K562 (cell line): ENCODE measurements around the gene DIMT1. TPM values are rescaled to one million over a fixed set of nuclear protein-coding genes. Genes with fewer than 3 reads are reported as not detected.

Source experiments
- BCL6 ChIP-seq: fragments of 250-450 bp; sonication (Bioruptor Pico); IDR thresholded peaks from 2 replicates; pipeline ENCODE4 v1.4.0; 2020
- CC2D1A ChIP-seq: fragments of 450-650 bp; IDR thresholded peaks from 2 replicates; pipeline ENCODE4 v1.6.1; 2017; ENCODE audit warnings: mild to moderate bottlenecking
- CEBPB ChIP-seq: fragments of 450-650 bp; IDR thresholded peaks from 2 replicates; pipeline ENCODE4 v1.6.1; 2016; ENCODE audit warnings: missing genetic modification characterization, missing compliant biosample characterization
- HDAC6 ChIP-seq: IDR thresholded peaks from 2 replicates; pipeline ENCODE4 v1.6.1; 2012; ENCODE audit warnings: low read depth, mild to moderate bottlenecking, control low read depth, inconsistent platforms, low read length, moderate library complexity
- IRF2 ChIP-seq: sonication (generic); formaldehyde crosslinking; IDR thresholded peaks from 2 replicates; pipeline ENCODE4 v1.8.1; 2022; ENCODE audit warnings: mild to moderate bottlenecking, missing genetic modification reagents
- KAT7 ChIP-seq: sonication (generic); formaldehyde crosslinking; IDR thresholded peaks from 2 replicates; pipeline ENCODE4 v1.8.0; 2022; ENCODE audit warnings: missing genetic modification reagents, mild to moderate bottlenecking, borderline replicate concordance
- KLF16 ChIP-seq: IDR thresholded peaks from 2 replicates; pipeline ENCODE4 v1.6.1; 2016; ENCODE audit warnings: antibody characterized with exemption
- MIER1 ChIP-seq: fragments of 450-650 bp; IDR thresholded peaks from 2 replicates; pipeline ENCODE4 v1.6.1; 2016; ENCODE audit warnings: antibody characterized with exemption, mild to moderate bottlenecking, low read depth
- RB1 ChIP-seq: fragments of 450-650 bp; IDR thresholded peaks from 2 replicates; pipeline ENCODE4 v1.6.1; 2017; ENCODE audit warnings: low read depth, mild to moderate bottlenecking
- TAF1 ChIP-seq: IDR thresholded peaks from 2 replicates; pipeline ENCODE4 v1.6.1; 2011; ENCODE audit warnings: mild to moderate bottlenecking, low read length, moderate library complexity; ENCODE audit not compliant: insufficient read depth, control insufficient read depth, severe bottlenecking; ENCODE audit errors: extremely low read depth
- ZNF3 ChIP-seq: fragments of 250-450 bp; sonication (Bioruptor Pico); IDR thresholded peaks from 2 replicates; pipeline ENCODE4 v1.5.0; 2021; ENCODE audit warnings: mild to moderate bottlenecking, moderate library complexity
- ZNF695 ChIP-seq: fragments of 450-650 bp; formaldehyde crosslinking; IDR thresholded peaks from 2 replicates; pipeline ENCODE4 v1.4.0; 2020; ENCODE audit warnings: mild to moderate bottlenecking, moderate library complexity
- polyA plus RNA-seq, 8 experiments: library from polyadenylated mRNA; depleted of rRNA in 4 of 8; stranded (reverse) in 5 of 8; unstranded in 3 of 8; fragments of >200 nt; fragmentation: Nextera tagmentation in 2 of 8; fragmentation: Illumina TruSeq in 1 of 8; extraction: Ambion mirVana in 2 of 8; extraction: Trizol in 1 of 8; gene quantifications; 2 replicates each; pipeline versions ENCODE4 v1.2.1 to v1.2.3, GENCODE V29; 2011 to 2014; ENCODE audit warnings: inconsistent platforms in 1 of 8, missing spikeins in 1 of 8
- total RNA-seq, 7 experiments: library from RNA; depleted of rRNA in 6 of 7; stranded (reverse); fragments of >200 nt in 6 of 7; fragmentation: Illumina TruSeq in 2 of 7; extraction: Trizol in 2 of 7; gene quantifications; 2 replicates each; pipeline versions ENCODE4 v1.2.1 to v1.2.3, GENCODE V29; 2011 to 2021; ENCODE audit warnings: low replicate concordance in 1 of 7
- TF ChIP-seq, protein P1 (sequence below), 2 experiments: fragments of 450-650 bp in 1 of 2; sonication (generic) in 1 of 2; formaldehyde crosslinking in 1 of 2; IDR thresholded peaks; 2 replicates each; pipeline versions ENCODE4 v1.7.1 to v1.9.0; 2016 to 2022; ENCODE audit warnings: inconsistent platforms in 1 of 2, mild to moderate bottlenecking in 1 of 2, missing genetic modification reagents in 1 of 2
- TF ChIP-seq, protein P2 (sequence below): fragments of 250-450 bp; sonication (Bioruptor Pico); IDR thresholded peaks from 2 replicates; pipeline ENCODE4 v1.8.0; 2021; ENCODE audit warnings: mild to moderate bottlenecking, moderate library complexity
- TF ChIP-seq, protein P3 (sequence below): sonication (generic); formaldehyde crosslinking; IDR thresholded peaks from 2 replicates; pipeline ENCODE4 v1.8.1; 2023; ENCODE audit warnings: mild to moderate bottlenecking, missing genetic modification reagents

DIMT1 gene
- total and polyA plus RNA-seq, 9 of the 15 experiments (the other 6 are each of a cell fraction or from before 2014, with no cell fraction given), result 28.9 to 85.3 (median 54.1) TPM

DNA sequence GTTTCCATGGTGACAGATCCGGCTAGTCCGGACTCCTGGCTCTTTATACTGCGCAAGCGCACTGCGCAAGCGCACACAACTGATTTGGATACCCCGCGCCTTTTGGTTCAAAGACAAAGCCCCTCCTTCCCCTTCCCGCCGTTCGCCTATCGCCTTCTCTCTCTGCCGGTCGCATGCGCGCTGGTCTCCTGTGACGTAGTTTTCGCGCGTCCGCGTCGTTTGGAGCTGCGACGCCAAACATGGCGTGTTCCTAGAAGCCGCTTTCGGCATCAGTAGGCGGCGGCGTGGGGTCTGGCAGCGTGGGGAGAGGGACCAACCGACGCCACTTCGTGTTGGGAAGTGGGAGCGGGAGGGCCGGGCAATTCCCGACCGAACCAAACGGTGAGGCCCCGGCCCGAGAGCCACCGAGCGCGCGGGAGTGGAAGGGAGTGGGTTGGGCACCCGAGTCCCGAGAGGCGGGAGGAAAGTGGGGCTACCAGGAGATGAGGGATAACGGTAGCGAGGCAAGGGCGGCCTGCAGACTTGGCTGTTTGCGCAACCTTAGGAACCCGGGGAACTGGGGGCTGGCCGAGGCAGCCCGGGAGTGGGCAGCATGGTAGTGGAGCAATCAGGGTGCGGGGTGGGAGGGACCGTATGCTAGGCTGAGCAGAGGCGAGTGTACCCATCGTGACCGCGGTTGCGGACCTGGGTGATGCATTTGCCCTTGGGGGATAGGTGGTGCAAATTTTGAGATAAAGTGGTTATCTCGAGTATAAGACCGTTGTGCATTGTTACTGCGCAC lies 9.0 kb upstream of the DIMT1 start, which contains the start of gene IPO11 (continued):
- TF ChIP-seq KLF16 (no peak), CC2D1A (peak; percentile 96), TAF1 (peak; percentile 94), CEBPB (tag) (peak; percentile 94), MIER1 (0 out of 2 replicates have a peak, but pooled peaks have one; percentile 23), BCL6 (CRISPR knock-in tag) (no peak), HDAC6 (no peak), IRF2 (CRISPR knock-in tag) (no peak), ZNF695 (CRISPR knock-in tag) (no peak), ZNF3 (CRISPR knock-in tag) (no peak), RB1 (peak; percentile 81), KAT7 (CRISPR knock-in tag) (no peak; the same call in 1 of the 2 replicates)
- TF ChIP-seq, protein P1, sequence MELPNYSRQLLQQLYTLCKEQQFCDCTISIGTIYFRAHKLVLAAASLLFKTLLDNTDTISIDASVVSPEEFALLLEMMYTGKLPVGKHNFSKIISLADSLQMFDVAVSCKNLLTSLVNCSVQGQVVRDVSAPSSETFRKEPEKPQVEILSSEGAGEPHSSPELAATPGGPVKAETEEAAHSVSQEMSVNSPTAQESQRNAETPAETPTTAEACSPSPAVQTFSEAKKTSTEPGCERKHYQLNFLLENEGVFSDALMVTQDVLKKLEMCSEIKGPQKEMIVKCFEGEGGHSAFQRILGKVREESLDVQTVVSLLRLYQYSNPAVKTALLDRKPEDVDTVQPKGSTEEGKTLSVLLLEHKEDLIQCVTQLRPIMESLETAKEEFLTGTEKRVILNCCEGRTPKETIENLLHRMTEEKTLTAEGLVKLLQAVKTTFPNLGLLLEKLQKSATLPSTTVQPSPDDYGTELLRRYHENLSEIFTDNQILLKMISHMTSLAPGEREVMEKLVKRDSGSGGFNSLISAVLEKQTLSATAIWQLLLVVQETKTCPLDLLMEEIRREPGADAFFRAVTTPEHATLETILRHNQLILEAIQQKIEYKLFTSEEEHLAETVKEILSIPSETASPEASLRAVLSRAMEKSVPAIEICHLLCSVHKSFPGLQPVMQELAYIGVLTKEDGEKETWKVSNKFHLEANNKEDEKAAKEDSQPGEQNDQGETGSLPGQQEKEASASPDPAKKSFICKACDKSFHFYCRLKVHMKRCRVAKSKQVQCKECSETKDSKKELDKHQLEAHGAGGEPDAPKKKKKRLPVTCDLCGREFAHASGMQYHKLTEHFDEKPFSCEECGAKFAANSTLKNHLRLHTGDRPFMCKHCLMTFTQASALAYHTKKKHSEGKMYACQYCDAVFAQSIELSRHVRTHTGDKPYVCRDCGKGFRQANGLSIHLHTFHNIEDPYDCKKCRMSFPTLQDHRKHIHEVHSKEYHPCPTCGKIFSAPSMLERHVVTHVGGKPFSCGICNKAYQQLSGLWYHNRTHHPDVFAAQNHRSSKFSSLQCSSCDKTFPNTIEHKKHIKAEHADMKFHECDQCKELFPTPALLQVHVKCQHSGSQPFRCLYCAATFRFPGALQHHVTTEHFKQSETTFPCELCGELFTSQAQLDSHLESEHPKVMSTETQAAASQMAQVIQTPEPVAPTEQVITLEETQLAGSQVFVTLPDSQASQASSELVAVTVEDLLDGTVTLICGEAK (IDR thresholded peaks at IDR 0.05), result no peak
- TF ChIP-seq, protein P1 (CRISPR knock-in tag; IDR thresholded peaks at IDR 0.05), result no peak
- TF ChIP-seq, protein P2, sequence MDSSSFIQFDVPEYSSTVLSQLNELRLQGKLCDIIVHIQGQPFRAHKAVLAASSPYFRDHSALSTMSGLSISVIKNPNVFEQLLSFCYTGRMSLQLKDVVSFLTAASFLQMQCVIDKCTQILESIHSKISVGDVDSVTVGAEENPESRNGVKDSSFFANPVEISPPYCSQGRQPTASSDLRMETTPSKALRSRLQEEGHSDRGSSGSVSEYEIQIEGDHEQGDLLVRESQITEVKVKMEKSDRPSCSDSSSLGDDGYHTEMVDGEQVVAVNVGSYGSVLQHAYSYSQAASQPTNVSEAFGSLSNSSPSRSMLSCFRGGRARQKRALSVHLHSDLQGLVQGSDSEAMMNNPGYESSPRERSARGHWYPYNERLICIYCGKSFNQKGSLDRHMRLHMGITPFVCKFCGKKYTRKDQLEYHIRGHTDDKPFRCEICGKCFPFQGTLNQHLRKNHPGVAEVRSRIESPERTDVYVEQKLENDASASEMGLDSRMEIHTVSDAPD (CRISPR knock-in tag), result no peak
- TF ChIP-seq, protein P3, sequence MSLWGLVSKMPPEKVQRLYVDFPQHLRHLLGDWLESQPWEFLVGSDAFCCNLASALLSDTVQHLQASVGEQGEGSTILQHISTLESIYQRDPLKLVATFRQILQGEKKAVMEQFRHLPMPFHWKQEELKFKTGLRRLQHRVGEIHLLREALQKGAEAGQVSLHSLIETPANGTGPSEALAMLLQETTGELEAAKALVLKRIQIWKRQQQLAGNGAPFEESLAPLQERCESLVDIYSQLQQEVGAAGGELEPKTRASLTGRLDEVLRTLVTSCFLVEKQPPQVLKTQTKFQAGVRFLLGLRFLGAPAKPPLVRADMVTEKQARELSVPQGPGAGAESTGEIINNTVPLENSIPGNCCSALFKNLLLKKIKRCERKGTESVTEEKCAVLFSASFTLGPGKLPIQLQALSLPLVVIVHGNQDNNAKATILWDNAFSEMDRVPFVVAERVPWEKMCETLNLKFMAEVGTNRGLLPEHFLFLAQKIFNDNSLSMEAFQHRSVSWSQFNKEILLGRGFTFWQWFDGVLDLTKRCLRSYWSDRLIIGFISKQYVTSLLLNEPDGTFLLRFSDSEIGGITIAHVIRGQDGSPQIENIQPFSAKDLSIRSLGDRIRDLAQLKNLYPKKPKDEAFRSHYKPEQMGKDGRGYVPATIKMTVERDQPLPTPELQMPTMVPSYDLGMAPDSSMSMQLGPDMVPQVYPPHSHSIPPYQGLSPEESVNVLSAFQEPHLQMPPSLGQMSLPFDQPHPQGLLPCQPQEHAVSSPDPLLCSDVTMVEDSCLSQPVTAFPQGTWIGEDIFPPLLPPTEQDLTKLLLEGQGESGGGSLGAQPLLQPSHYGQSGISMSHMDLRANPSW, result peak; percentile 43; the same call in 1 of the 2 replicates
